Stimulated activated CD4-positive, alpha-beta T cell treated with anti-CD3 and anti-CD28 coated beads, TNF-alpha, amount 100 ng/mL, for 24 hours (primary cell): ENCODE results near the gene CHCT1.
"Not testable (repeated sequence)": the region's sequence is repeated elsewhere in the genome, so short reads cannot be mapped to it uniquely, and the experiment has no call there.

ENCODE experiments used
- DNase-seq, 3 experiments: peaks; one replicate each; pipeline ENCODE4 v3.0.0-alpha.2; 2020; ENCODE audit warnings: low read depth in 3 of 3

The CHCT1 gene

GRCh38 chr17:60422162-60422665 is at the start of gene CHCT1:
CHCT1 (plus strand) TSS chr17:60422489; CDS start chr17:60422593, 104 bp downstream.
- no peak for DNase-seq

GRCh38 chr17:60372790-60373483 is 49.4 kb upstream of the CHCT1 start:
- DNase-seq, result no peak

- DNase-seq, result not testable (repeated sequence)
These were observed 44.1 kb upstream of the CHCT1 start for GRCh38 chr17:60378187-60378586.

GRCh38 chr17:60379461-60379860 is 42.8 kb upstream of the CHCT1 start:
- DNase-seq, result not testable (repeated sequence)

- DNase-seq, result no peak
These were observed 40.3 kb upstream of the CHCT1 start for GRCh38 chr17:60381958-60382357.

GRCh38 chr17:60383379-60383778 is 38.9 kb upstream of the CHCT1 start:
- no peak for DNase-seq

- not testable (repeated sequence) for DNase-seq
These were observed 37.4 kb upstream of the CHCT1 start for GRCh38 chr17:60384921-60385320.

GRCh38 chr17:60386147-60387058 is 35.9 kb upstream of the CHCT1 start:
- no peak for DNase-seq

- DNase-seq, result no peak
These were observed 34.6 kb upstream of the CHCT1 start for GRCh38 chr17:60387666-60388065.

- no peak for DNase-seq
These were observed 33.5 kb upstream of the CHCT1 start for GRCh38 chr17:60388742-60389141.

GRCh38 chr17:60390186-60390585 is 32.1 kb upstream of the CHCT1 start:
- no peak for DNase-seq

- DNase-seq, result peak in 1 of 3 experiments; percentile 13
These were observed 31.3 kb upstream of the CHCT1 start for GRCh38 chr17:60390925-60391470.

GRCh38 chr17:60391471-60392041 is 30.7 kb upstream of the CHCT1 start:
- DNase-seq, result no peak

- DNase-seq, result peak; percentile 92 to 99 (median 96)
These were observed 30.0 kb upstream of the CHCT1 start, which contains the start of gene USP32 for GRCh38 chr17:60392042-60392844. USP32 (minus strand) TSS chr17:60392133; CDS start chr17:60391939, 194 bp downstream.

- DNase-seq, result peak in 2 of 3 experiments; percentile 22 to 48
These were observed 29.2 kb upstream of the CHCT1 start for GRCh38 chr17:60392845-60393702.

GRCh38 chr17:60393840-60394723 is 28.2 kb upstream of the CHCT1 start:
- no peak for DNase-seq

- DNase-seq, result no peak
These were observed 26.7 kb upstream of the CHCT1 start for GRCh38 chr17:60395508-60396065.

- no peak for DNase-seq
These were observed 25.9 kb upstream of the CHCT1 start for GRCh38 chr17:60396412-60396811.
